Stimulated activated CD8-positive, alpha-beta memory T cell treated with anti-CD3 and anti-CD28 coated beads, Interleukin-12 subunit alpha, Interleukin-12 subunit beta, amount 100 ng/mL, for 24 hours (primary cell): ENCODE data around the gene TRIM29.
"Not testable (repeated sequence)": the region's sequence is repeated elsewhere in the genome, so short reads cannot be mapped to it uniquely, and the experiment has no call there.

Experiments
- DNase-seq: peaks from one replicate; pipeline ENCODE4 v3.0.0-alpha.2; 2020; ENCODE audit errors: extremely low read depth

The TRIM29 gene

GRCh38 chr11:120137611-120138521, at the start of gene TRIM29:
Gene TRIM29, minus strand, starts transcription at chr11:120138113. Its CDS starts 82 bp downstream, at chr11:120138031.
- DNase-seq: no peak

DNA sequence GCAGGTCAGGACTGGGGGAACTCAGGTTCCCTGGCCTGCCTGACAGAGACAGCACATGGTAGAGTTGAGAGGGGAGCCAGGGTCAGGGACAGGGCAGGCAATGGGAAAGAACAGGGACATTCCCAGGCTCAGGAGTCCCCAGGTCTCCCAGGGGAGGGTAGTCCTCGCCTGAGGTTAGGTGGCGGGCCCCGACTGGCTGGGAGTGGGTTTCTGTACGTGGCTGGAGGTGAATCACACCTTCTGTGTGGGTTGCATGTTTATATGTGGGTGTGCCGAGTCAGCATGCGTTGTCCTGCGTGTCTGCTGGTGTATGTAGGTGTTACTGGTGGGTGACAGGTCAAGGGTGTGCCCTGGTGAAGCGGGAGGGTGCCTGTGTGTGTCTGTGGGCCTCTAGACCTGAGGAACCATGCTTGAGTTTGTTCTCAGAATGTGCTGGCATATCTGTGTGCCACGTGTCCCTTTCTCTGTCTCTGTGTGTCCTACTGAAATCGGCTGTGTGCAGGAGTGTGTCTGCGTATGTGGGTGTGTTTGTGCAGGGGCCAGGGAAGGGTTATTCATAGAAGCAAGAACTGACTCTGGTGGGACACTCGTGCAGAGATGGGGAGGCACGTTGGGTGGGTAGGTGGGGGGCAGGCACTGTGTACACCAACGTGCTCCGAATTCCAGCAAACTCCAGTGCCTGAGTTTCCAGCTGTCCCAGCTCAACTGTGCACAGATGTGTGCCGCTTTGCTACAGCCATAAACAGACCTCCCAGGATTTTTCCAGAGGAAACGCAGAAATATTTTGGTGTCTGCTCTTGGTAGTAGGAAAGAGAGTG, 49.1 kb upstream of the TRIM29 start:
- DNase-seq: no peak

DNA sequence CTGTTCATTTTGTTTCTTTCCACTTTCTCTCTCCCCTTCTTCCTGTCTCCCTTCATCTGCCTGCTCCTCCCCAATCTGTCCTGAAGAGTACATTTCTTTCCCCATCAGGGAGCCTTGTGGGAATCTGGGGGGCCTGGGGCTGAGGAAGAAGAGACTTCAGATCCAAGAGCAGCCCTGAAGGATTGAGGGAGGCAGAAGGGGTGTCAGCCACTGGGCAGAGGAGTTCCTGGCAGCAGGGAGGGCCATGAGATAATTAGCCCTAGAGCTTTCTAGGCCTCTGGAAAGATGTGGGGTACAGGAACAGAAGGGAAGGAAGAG, 48.5 kb upstream of the TRIM29 start:
- DNase-seq: no peak

DNA sequence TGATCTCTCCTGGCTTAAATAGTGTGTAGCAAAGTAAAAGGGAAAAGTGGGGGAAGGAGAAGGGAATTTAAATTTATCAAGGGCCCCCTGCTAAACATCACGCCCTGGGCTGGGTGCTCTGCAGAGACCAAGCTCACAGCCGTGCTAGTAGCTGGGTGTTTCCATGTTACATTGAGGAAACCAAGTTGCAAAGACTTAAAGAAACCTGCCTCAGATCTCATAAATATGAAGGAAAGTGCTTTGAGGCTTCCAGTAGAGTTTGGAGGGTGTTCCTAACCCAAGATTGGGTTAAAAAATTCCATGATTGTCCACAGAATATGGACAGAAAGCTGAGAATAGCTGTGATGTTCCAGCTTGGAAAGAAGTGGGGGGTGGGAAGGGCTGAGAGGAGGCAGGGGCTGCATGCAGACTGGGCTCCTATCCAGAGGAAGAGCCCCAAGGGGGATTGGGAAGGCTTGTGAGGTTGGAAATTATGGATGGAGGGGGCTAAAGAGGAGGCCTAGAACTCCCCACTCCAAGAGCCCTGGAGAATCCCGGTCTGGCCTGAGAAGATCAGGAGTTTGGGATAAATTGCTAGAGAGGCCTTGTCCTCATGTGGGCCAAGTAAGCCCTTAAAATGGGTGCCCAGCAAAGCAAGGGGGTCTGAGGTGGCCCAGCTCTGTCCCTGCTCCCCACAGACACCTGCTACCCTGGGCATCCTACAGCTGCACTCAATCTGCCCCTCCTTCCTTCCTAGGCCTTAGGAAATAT, 48.0 kb upstream of the TRIM29 start:
- DNase-seq: no peak

DNA sequence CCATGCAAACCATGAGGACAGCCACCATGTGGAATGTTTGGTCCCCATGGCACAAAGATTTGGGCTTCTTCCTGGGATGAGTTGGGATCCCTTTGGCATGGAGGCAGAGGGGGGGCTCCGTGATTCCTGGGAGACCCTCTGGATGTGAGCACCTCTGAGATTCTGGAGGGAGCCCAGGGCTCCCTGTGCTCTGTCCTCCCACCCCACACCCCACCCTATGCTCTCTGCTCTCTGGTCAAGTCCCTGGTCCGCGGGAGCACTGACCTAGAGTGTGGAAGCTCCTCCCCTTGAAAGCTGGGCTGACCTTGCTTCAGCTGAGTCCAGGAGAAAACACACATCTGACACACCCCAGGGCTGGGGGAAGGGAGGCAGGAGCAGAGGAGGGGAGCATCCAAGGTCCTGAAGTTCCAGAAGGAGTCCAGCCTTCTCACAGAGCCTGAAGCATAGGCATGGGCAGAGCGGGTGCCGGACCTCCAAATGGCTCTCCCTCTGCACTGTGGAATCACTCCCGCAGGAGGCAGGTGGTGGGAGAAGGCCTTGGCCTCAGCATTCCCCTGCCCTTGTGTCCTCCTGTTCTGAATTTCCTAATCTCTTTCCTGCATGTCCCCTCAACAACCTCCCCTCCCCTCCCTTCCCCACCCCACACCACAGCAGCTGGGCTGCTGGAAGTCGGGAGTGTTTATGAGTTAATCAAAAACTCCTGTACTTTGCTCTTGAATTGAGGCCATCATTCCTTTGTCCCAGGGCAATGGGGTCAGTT, 47.2 kb upstream of the TRIM29 start:
- DNase-seq: no peak

DNA sequence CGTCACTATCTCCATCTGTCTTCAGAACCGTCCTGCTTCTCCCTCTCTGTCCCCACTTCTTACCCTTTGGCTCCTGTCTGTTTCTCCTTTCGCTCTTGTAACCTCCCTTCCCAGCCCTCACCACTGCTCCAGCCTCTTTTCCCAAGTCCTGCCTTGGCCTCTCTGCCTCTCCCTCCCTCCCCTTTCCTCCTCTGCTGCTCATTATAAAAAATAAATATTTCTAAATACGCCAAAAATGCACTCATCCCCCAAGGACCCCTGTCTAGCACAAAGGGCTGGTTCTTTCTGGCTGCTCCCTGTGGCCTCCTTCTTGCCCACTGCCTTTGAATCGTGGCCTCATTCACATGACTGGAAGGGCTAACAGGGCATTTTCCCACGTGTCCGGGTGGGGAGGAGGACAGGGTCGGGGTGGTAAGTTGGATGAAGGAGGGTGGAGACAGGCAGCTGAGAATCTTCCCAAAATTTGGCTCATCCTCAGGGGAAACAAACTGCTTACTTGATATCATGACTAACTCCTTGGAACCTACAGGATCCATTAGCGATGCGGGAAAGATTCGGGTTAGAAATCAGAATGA, 46.5 kb upstream of the TRIM29 start:
- DNase-seq: no peak

DNA sequence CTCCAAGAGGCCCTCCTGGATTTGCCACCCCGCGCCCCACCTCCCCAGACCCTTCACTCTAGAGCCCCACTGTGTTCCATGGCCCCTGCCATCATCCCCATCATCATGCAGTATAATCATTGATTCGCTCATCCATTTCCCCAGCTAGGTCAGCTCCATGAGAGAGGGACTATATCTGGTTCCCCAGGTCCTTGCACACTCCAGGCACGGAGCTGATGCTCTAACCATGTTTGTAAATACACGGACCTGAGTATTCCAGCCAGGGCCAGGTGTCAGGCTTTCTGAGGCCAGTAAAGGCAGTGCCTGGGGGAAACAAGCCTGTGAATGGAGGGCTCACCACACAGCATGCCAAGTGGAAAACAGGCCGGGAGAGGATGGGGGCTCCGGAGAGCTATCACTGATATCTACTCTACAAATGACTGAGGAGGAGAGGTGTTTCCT, 45.8 kb upstream of the TRIM29 start:
- no peak for DNase-seq

GRCh38 chr11:120182790-120183491, 45.0 kb upstream of the TRIM29 start:
- no peak for DNase-seq

GRCh38 chr11:120182372-120182771, 44.5 kb upstream of the TRIM29 start:
- DNase-seq: no peak

GRCh38 chr11:120181376-120181975, 43.6 kb upstream of the TRIM29 start:
- DNase-seq: no peak

GRCh38 chr11:120180551-120181232, 42.8 kb upstream of the TRIM29 start:
- no peak for DNase-seq

DNA sequence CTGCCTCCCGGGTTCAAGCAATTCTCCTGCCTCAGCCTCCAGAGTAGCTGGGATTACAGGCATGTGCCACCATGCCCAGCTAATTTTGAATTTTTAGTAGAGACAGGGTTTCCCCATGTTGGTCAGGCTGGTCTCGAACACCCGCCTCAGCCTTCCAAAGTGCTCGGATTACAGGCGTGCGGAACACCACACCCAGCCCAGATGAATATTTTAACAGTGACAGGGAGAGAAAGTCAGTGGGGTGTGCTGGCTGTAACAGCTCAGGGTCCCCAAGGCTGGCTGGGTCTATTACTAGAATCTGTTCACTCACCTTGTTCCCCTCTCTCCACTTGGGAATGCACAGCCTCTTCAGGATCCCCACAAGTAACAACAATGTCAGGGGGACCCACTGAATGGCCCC, 42.1 kb upstream of the TRIM29 start:
- not testable (repeated sequence) for DNase-seq

DNA sequence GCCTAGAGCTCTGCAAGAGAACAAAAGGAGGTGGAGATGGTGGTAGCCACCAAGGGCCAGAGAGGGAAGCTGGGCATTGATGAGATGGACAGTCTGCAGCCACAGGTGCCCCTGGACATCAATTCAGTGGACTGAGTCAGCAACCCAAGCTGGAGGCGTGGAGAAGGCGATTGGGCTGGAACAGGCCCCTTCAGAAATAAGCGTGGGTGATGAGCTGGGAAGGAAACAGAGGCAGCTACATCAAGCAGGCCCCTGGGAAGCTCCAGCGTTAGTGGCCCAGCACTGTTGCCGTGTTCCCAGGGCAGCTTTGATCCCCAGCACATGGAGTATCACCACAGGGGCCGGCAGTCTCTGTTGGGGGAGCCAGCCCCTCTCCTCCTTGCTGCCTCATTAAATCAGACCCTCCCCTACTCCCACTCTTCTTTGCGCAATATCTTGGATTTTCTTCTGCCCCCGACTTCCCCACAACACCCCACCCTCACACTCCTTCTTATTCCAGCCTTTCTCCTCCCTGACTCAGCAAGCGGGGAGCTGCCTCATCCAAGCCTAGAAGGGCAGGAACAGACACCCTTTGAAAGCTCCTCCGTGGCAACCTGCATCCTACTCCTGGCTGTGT, 41.3 kb upstream of the TRIM29 start:
- DNase-seq: no peak

DNA sequence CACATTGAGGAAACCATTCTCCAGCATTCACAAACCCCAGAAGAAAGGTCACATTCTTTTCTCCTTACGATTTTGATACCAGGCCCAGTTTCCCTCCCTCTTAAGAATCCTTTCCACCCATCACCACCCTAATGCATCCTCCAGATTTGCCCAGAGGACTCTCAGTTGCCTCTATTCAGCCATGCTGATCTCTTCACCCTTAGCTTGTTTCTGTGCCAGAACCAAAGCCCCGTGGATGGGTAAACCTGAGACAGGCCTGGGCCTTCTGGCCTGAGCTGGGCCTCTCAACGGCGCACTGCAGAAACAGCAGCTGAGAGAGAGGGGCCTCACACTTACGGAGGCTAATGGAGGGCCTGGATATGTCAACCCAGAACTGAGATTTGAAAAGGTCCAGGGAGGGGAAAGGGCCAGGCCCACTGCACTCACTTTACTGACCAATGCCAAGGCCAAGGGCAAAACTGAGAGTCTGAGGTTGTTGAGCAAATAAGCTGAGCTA, 40.7 kb upstream of the TRIM29 start:
- DNase-seq: no peak

GRCh38 chr11:120174866-120175265, 37.0 kb upstream of the TRIM29 start:
- DNase-seq: no peak

- DNase-seq: no peak
Observed at GRCh38 chr11:120173807-120174206, 35.9 kb upstream of the TRIM29 start.

- no peak for DNase-seq
Observed at GRCh38 chr11:120173019-120173705, 35.2 kb upstream of the TRIM29 start.
